HepG2 (cell line): ENCODE measurements around the gene LTBR. TPM values are rescaled to one million over a fixed set of nuclear protein-coding genes. Genes with fewer than 3 reads are reported as not detected.
A peak's percentile ranks its signal among the peaks of the same experiment; 100 is the strongest.

Source experiments
- ATAC-seq: fragments of 200-7000 bp; cut with Tn5 transposase; 3 replicates; pipeline ENCODE4 v1.9.1; 2020; ENCODE audit warnings: mild to moderate bottlenecking, moderate library complexity
- BruUV-seq: library from RNA; stranded (reverse); fragments of 400-500 nt; replicated peaks from 2 replicates; lab custom pipeline; 2021; lab: Mats Ljungman, UMichigan
- CTCF ChIA-PET: fragments of 300-600 bp; formaldehyde crosslinking; extraction: SDS; loops from one replicate; lab custom pipeline; 2021; ENCODE audit warnings: low total read pairs, inconsistent platforms, low intra/inter-chr PET ratio; lab: Yijun Ruan, JAX
- POLR2A ChIA-PET: fragments of 350-600 bp; sonication (Branson Sonifier 250); formaldehyde crosslinking; loops from one replicate; lab custom pipeline; 2020; ENCODE audit warnings: antibody characterized with exemption, inconsistent platforms; lab: Yijun Ruan, JAX
- DNase-seq: peaks from one replicate; pipeline ENCODE4 v3.0.0-alpha.2; 2015; ENCODE audit warnings: low spot score
- FAIRE-seq: peaks from 3 replicates; lab custom pipeline; 2011; peaks lifted over from hg19 to GRCh38; lab: Jason Lieb, UNC
- H2AFZ ChIP-seq: one replicate; pipeline ENCODE4 v1.6.1; 2011; ENCODE audit warnings: low read length, inconsistent platforms
- H3K27ac ChIP-seq: fragments of 300-600 bp; 3 replicates; pipeline ENCODE4 v1.8.0; 2011; ENCODE audit warnings: mixed run types, mild to moderate bottlenecking, mixed read lengths, low read length, inconsistent platforms; ENCODE audit not compliant: insufficient read depth; ENCODE audit errors: extremely low read length
- H3K27me3 ChIP-seq, 2 experiments: fragments of 200-600 bp in 1 of 2; 2 replicates in 1 of 2; 3 replicates in 1 of 2; pipeline versions ENCODE4 v1.6.0 to v1.8.0; 2011; ENCODE audit warnings: low read length in 2 of 2, mild to moderate bottlenecking in 2 of 2, moderate library complexity in 2 of 2, inconsistent platforms in 1 of 2; ENCODE audit not compliant: insufficient read depth in 2 of 2, control insufficient read depth in 1 of 2
- H3K36me3 ChIP-seq, 2 experiments: fragments of 200-600 bp in 1 of 2; replicated peaks in 1 of 2; 2 replicates in 1 of 2; 3 replicates in 1 of 2; pipeline versions ENCODE4 v1.5.1 to v1.8.0; 2011; ENCODE audit warnings: low read length in 2 of 2, inconsistent platforms in 1 of 2; ENCODE audit not compliant: insufficient read depth in 2 of 2, control insufficient read depth in 1 of 2
- H3K4me1 ChIP-seq: 2 replicates; pipeline ENCODE4 v1.5.1; 2012; ENCODE audit warnings: low read length, inconsistent platforms; ENCODE audit not compliant: insufficient read depth
- H3K4me2 ChIP-seq: 2 replicates; pipeline ENCODE4 v1.6.0; 2011; ENCODE audit warnings: low read depth, low read length, inconsistent platforms
- H3K4me3 ChIP-seq, 3 experiments: fragments of 200-600 bp in 1 of 3; sonication (generic), shearing (Covaris generic) in 1 of 3; replicated peaks in 1 of 3; 2 replicates each; pipeline ENCODE4 v1.5.1; 2011 to 2016; ENCODE audit warnings: low read length in 3 of 3, inconsistent platforms in 2 of 3, low read depth in 2 of 3, mild to moderate bottlenecking in 2 of 3, control low read depth in 1 of 3, mixed read lengths in 1 of 3; ENCODE audit not compliant: insufficient read depth in 1 of 3
- H3K79me2 ChIP-seq: one replicate; pipeline ENCODE4 v1.6.1; 2011; ENCODE audit warnings: low read length, inconsistent platforms; ENCODE audit not compliant: insufficient read depth
- H3K9ac ChIP-seq: 2 replicates; pipeline ENCODE4 v1.6.0; 2011; ENCODE audit warnings: mild to moderate bottlenecking, low read depth, low read length, inconsistent platforms; ENCODE audit not compliant: insufficient read depth
- H3K9me3 ChIP-seq: 2 replicates; pipeline ENCODE4 v1.5.1; 2012; ENCODE audit warnings: mild to moderate bottlenecking, low read length
- H4K20me1 ChIP-seq: 2 replicates; pipeline ENCODE4 v1.6.0; 2011; ENCODE audit warnings: inconsistent platforms, mild to moderate bottlenecking, low read length, moderate library complexity; ENCODE audit not compliant: insufficient read depth
- NFYB ChIP-seq: sonication (generic); formaldehyde crosslinking; IDR thresholded peaks from 2 replicates; pipeline ENCODE4 v1.4.0; 2020; ENCODE audit warnings: missing genetic modification reagents
- SP1 ChIP-seq, 2 experiments: fragments of 450-650 bp in 1 of 2; sonication (generic) in 1 of 2; formaldehyde crosslinking in 1 of 2; IDR thresholded peaks; 2 replicates each; pipeline versions ENCODE4 v1.4.0 to v1.6.1; 2016 to 2020; ENCODE audit warnings: missing genetic modification reagents in 1 of 2
- STAT5B ChIP-seq: sonication (generic); formaldehyde crosslinking; IDR thresholded peaks from 2 replicates; pipeline ENCODE4 v1.4.0; 2020; ENCODE audit warnings: missing genetic modification reagents
- TCF12 ChIP-seq, 2 experiments: fragments of 450-650 bp in 1 of 2; sonication (generic) in 1 of 2; formaldehyde crosslinking in 1 of 2; IDR thresholded peaks; 2 replicates each; pipeline versions ENCODE4 v1.6.1 to v1.8.0; 2017 to 2022; ENCODE audit warnings: antibody characterized with exemption in 1 of 2, mild to moderate bottlenecking in 1 of 2, missing genetic modification reagents in 1 of 2, moderate library complexity in 1 of 2
- ZNF382 ChIP-seq: sonication (generic); formaldehyde crosslinking; IDR thresholded peaks from 2 replicates; pipeline ENCODE4 v1.5.0; 2020; ENCODE audit warnings: missing genetic modification reagents, mild to moderate bottlenecking, borderline replicate concordance
- ZNF792 ChIP-seq: IDR thresholded peaks from 2 replicates; pipeline ENCODE4 v1.6.1; 2016
- WGBS: methylation state at CpG from one replicate; pipeline ENCODE4 v1.1.6; 2017; ENCODE audit warnings: low lambda C conversion rate; 5-methylcytosine and 5-hydroxymethylcytosine counted together
- in situ Hi-C: cut with HindIII; loops from 2 replicates; pipeline ENCODE4 v1.10.0; 2017; ENCODE audit warnings: low pct_unique_long_range_greater_than_20kb; ENCODE audit not compliant: extremely low pct_ligation_motif_present
- intact Hi-C: fragments of 100-400 bp; cut with micrococcal nuclease; formaldehyde crosslinking; loops from one replicate; pipeline ENCODE4 v1.10.0; 2022; ENCODE audit not compliant: unreplicated experiment
- polyA plus RNA-seq, 8 experiments: library from polyadenylated mRNA; depleted of rRNA in 3 of 8; stranded (reverse) in 7 of 8; unstranded in 1 of 8; fragments of >200 nt; fragmentation: Illumina TruSeq in 4 of 8; extraction: Trizol in 4 of 8; gene quantifications; 2 replicates each; pipeline versions ENCODE4 v1.2.1 to v1.2.3, GENCODE V29; 2011 to 2016; ENCODE audit warnings: low read depth in 4 of 8, missing spikeins in 1 of 8, mixed read lengths in 1 of 8; ENCODE audit not compliant: insufficient read depth in 1 of 8
- total RNA-seq, 5 experiments: library from RNA; depleted of rRNA; stranded (reverse); fragments of >200 nt; fragmentation: Illumina TruSeq; extraction: Trizol; gene quantifications; 2 replicates each; pipeline ENCODE4 v1.2.3, GENCODE V29; 2016; ENCODE audit warnings: low read depth in 1 of 5
- TF ChIP-seq, protein P1 (sequence below): IDR thresholded peaks from 2 replicates; pipeline ENCODE4 v1.6.1; 2018; ENCODE audit warnings: missing genetic modification reagents, mild to moderate bottlenecking, missing compliant biosample characterization
- TF ChIP-seq, protein P2 (sequence below): sonication (generic); formaldehyde crosslinking; IDR thresholded peaks from 2 replicates; pipeline ENCODE4 v1.8.0; 2022; ENCODE audit warnings: missing genetic modification reagents, mild to moderate bottlenecking, moderate library complexity, borderline replicate concordance
- TF ChIP-seq, protein P3 (sequence below): sonication (generic); formaldehyde crosslinking; IDR thresholded peaks from 2 replicates; pipeline ENCODE4 v1.4.0; 2020; ENCODE audit warnings: missing genetic modification reagents, borderline replicate concordance
- TF ChIP-seq, protein P4 (sequence below): sonication (generic); formaldehyde crosslinking; conservative IDR thresholded peaks from 2 replicates; pipeline ENCODE4 v1.8.0; 2022; ENCODE audit warnings: mild to moderate bottlenecking, moderate library complexity, missing genetic modification reagents
- TF ChIP-seq, protein P5 (sequence below): sonication (generic); formaldehyde crosslinking; IDR thresholded peaks from 2 replicates; pipeline ENCODE4; 2020; ENCODE audit warnings: missing genetic modification reagents, mild to moderate bottlenecking, borderline replicate concordance

The LTBR gene
- total and polyA plus RNA-seq, 2 of the 13 experiments (the other 11 are each of a cell fraction or from before 2014, with no cell fraction given): 31.4 to 34.8 TPM

GRCh38 chr12:6370994-6371754 is 12.8 kb upstream of the LTBR start:
- peak; percentile 96 for FAIRE-seq
- no peak overlapping the region for H2AFZ ChIP-seq
- POLR2A ChIA-PET: interaction anchor here (1.2 to 7.5 kb wide), 19 partner anchors 8 to 241 kb away, joined by 3 to 278 read pairs (median 8); partner anchors contain the start of genes GAPDH, LTBR, PLEKHG6 and TAPBPL
- TF ChIP-seq, protein P1, sequence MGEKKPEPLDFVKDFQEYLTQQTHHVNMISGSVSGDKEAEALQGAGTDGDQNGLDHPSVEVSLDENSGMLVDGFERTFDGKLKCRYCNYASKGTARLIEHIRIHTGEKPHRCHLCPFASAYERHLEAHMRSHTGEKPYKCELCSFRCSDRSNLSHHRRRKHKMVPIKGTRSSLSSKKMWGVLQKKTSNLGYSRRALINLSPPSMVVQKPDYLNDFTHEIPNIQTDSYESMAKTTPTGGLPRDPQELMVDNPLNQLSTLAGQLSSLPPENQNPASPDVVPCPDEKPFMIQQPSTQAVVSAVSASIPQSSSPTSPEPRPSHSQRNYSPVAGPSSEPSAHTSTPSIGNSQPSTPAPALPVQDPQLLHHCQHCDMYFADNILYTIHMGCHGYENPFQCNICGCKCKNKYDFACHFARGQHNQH (CRISPR knock-in tag): peak; percentile 25; the same call in 1 of the 2 replicates
- TF ChIP-seq NFYB (CRISPR knock-in tag): peak; percentile 67
- TF ChIP-seq ZNF382: no peak
- TF ChIP-seq, protein P2, sequence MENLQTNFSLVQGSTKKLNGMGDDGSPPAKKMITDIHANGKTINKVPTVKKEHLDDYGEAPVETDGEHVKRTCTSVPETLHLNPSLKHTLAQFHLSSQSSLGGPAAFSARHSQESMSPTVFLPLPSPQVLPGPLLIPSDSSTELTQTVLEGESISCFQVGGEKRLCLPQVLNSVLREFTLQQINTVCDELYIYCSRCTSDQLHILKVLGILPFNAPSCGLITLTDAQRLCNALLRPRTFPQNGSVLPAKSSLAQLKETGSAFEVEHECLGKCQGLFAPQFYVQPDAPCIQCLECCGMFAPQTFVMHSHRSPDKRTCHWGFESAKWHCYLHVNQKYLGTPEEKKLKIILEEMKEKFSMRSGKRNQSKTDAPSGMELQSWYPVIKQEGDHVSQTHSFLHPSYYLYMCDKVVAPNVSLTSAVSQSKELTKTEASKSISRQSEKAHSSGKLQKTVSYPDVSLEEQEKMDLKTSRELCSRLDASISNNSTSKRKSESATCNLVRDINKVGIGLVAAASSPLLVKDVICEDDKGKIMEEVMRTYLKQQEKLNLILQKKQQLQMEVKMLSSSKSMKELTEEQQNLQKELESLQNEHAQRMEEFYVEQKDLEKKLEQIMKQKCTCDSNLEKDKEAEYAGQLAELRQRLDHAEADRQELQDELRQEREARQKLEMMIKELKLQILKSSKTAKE (CRISPR knock-in tag): no peak
- TF ChIP-seq ZNF792 (CRISPR knock-in tag): peak; percentile 89; the same call in 1 of the 2 replicates
- no peak for TF ChIP-seq STAT5B (CRISPR knock-in tag)
- no peak for TF ChIP-seq TCF12 (IDR thresholded peaks at IDR 0.05)
- no peak for TF ChIP-seq TCF12 (CRISPR knock-in tag; IDR thresholded peaks at IDR 0.05)
- TF ChIP-seq, protein P3, sequence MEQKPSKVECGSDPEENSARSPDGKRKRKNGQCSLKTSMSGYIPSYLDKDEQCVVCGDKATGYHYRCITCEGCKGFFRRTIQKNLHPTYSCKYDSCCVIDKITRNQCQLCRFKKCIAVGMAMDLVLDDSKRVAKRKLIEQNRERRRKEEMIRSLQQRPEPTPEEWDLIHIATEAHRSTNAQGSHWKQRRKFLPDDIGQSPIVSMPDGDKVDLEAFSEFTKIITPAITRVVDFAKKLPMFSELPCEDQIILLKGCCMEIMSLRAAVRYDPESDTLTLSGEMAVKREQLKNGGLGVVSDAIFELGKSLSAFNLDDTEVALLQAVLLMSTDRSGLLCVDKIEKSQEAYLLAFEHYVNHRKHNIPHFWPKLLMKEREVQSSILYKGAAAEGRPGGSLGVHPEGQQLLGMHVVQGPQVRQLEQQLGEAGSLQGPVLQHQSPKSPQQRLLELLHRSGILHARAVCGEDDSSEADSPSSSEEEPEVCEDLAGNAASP (CRISPR knock-in tag): peak; percentile 90; the same call in 1 of the 2 replicates
- TF ChIP-seq, protein P4, sequence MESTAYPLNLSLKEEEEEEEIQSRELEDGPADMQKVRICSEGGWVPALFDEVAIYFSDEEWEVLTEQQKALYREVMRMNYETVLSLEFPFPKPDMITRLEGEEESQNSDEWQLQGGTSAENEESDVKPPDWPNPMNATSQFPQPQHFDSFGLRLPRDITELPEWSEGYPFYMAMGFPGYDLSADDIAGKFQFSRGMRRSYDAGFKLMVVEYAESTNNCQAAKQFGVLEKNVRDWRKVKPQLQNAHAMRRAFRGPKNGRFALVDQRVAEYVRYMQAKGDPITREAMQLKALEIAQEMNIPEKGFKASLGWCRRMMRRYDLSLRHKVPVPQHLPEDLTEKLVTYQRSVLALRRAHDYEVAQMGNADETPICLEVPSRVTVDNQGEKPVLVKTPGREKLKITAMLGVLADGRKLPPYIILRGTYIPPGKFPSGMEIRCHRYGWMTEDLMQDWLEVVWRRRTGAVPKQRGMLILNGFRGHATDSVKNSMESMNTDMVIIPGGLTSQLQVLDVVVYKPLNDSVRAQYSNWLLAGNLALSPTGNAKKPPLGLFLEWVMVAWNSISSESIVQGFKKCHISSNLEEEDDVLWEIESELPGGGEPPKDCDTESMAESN (CRISPR knock-in tag): 0 out of 2 replicates have a peak, but pooled peaks have one; percentile 54
- TF ChIP-seq, protein P5, sequence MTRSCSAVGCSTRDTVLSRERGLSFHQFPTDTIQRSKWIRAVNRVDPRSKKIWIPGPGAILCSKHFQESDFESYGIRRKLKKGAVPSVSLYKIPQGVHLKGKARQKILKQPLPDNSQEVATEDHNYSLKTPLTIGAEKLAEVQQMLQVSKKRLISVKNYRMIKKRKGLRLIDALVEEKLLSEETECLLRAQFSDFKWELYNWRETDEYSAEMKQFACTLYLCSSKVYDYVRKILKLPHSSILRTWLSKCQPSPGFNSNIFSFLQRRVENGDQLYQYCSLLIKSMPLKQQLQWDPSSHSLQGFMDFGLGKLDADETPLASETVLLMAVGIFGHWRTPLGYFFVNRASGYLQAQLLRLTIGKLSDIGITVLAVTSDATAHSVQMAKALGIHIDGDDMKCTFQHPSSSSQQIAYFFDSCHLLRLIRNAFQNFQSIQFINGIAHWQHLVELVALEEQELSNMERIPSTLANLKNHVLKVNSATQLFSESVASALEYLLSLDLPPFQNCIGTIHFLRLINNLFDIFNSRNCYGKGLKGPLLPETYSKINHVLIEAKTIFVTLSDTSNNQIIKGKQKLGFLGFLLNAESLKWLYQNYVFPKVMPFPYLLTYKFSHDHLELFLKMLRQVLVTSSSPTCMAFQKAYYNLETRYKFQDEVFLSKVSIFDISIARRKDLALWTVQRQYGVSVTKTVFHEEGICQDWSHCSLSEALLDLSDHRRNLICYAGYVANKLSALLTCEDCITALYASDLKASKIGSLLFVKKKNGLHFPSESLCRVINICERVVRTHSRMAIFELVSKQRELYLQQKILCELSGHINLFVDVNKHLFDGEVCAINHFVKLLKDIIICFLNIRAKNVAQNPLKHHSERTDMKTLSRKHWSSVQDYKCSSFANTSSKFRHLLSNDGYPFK: no peak
- no peak for TF ChIP-seq SP1 (IDR thresholded peaks at IDR 0.05)
- no peak; the same call in 1 of the 2 replicates for TF ChIP-seq SP1 (CRISPR knock-in tag; IDR thresholded peaks at IDR 0.05)

More at GRCh38 chr12:6370994-6371754, 12.8 kb upstream of the LTBR start:
- 5% methylated on average over 10 of the region's 15 CpGs for WGBS
- Histone ChIP-seq H3K36me3 (no peaks in the 10 kb centered on the region), H3K4me3 (peak overlapping the region in 2 of 3 experiments; percentile 31 to 73; a peak in 4 of 6 replicates), H4K20me1 (no peaks in the 10 kb centered on the region), H3K27ac (peak overlapping the region; percentile 96), H3K4me1 (peaks cover 85% of the 10 kb centered on the region), H3K9me3 (no peaks in the 10 kb centered on the region), H3K9ac (peak overlapping the region; percentile 82), H3K4me2 (peak overlapping the region; percentile 98), H3K79me2 (no peaks in the 10 kb centered on the region), H3K27me3 (peaks cover 0 to 21% of the 10 kb centered on the region in 2 experiments; a peak in 3 of 5 replicates)
- peak; percentile 86 for ATAC-seq
- intact Hi-C loops (no loop called here), in situ Hi-C loops (loop anchor here (5.0 kb wide), 1 partner anchor 34 kb away; no protein-coding TSS in a partner anchor)
- no TSS peak for BruUV-seq
- CTCF ChIA-PET: interaction anchor here (1.2 to 1.8 kb wide), 2 partner anchors 36 to 48 kb away, joined by 3 to 4 read pairs; no protein-coding TSS in a partner anchor
- DNase-seq: peak; percentile 97
